OCI-M2 (cell line): ENCODE results near the gene ANKRD22.

Experiments used
- DNase-seq: peaks from one replicate; lab custom pipeline; 2025; ENCODE audit not compliant: unreplicated experiment; lab: John Stamatoyannopoulos, UW

ANKRD22 gene

DNA sequence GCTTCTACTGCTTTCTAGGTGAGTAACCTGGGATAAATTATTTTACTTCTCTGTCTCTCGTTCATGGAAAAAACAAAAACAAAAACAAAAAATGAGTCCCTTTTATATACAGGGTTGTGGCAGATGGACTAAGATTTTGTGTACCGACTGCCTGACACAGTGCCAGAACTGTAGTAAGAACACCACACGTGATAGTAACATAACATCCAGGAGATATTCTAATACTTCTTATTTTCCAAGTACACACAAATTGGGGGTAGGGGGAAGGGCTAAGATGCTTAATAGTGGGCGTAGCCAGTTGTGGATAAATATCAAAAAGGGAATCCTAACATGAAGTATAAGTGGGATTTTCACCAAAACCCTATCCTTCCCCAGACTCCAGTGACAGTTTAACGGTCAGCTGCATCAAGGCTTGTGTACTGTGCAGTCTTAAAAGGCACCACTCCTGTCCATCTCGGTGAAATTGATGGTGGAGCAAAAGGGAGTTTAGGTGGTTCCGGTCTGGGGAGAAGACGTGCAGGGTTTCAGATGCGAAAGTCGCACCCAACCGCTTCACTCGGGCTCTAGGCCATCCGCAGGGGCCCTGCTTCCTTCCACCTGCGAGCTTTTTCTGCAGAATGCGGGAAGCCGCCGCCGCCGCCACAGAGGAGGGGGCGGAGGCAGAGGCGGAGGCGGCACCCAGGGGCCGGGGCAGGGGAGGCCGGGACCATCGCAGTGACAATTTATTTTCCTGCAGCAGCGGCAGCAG, 28.1 kb upstream of the ANKRD22 start, which contains the start of gene STAMBPL1:
STAMBPL1 (plus strand) TSS at position 712 of the 748 bp plus-strand sequence. CDS start 21,464 bp downstream, outside the sequence.
- no peak for DNase-seq

DNA sequence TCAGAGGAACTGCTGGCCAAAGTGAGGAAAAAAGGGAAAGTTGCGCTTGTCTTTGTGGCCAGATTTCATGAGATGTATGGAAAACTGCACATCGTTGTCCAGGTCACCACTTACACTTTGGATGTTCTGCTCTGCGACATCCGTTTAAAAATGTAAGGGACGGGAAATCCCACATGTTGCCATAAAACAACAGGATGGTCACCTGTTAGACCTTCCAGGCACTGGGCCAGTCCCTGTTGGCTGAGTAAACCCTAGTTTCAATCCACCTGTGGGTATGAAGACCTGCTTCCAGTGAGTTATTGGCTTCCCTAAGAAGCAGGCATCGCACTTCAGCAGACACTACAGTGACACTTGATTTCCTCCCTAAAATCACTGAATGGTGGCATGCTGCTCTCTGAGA, 25.7 kb upstream of the ANKRD22 start:
- no peak for DNase-seq

DNA sequence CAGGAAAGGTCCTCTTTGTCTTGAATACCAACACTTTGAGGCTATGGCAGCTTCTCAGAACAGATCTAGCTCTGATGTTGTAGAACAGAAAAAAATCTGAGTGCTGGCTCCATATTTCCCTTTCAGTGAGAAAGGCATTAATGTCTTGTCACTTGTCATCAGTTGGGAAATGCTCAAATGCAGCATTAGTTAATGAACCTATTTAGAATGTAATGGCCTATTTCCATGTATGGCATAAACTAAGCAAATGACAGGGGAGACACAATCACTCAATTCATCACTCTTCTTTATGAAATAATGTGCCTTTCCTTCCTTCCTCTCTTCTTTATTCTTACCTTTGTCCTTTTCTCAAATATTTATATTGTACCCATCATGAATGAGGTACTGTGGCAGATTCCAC, 23.4 kb upstream of the ANKRD22 start:
- DNase-seq: no peak

DNA sequence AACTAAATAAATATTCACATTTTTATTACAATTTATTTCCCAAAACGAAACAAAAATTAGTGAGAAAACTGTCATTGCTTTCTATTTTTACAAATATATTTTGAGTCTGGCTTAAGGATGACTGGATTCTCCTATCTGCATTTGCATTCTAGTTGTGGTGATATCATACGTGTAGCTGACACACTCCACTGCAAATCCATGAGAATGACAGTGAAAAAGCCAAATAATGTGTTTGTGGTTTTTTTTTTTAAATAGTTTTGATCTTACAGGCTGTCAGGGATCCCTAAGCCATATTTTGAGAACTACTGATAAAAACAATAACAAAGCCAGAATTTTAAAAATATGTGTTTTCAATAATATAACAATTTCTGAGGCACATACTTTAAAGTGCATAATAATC, 22.6 kb upstream of the ANKRD22 start:
- no peak for DNase-seq

DNA sequence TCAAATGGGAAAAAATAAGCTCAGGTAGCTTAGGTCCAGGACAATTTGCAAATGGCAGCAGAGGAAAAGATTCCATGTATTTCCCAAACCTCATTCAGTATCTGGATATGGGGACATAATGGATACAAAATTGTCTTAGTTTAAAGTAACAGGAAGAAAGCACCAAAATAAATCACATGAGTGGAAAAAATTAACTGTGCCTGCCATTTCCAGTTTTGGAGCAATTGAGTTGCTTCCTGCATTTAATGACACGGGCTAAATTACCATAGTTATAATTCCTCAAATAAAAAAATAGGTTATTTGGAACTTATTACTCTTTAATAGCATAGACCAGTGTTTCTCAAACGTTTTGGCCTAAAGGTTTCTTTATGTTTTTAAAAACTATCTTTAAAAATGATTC, 22.1 kb upstream of the ANKRD22 start:
- no peak for DNase-seq

DNA sequence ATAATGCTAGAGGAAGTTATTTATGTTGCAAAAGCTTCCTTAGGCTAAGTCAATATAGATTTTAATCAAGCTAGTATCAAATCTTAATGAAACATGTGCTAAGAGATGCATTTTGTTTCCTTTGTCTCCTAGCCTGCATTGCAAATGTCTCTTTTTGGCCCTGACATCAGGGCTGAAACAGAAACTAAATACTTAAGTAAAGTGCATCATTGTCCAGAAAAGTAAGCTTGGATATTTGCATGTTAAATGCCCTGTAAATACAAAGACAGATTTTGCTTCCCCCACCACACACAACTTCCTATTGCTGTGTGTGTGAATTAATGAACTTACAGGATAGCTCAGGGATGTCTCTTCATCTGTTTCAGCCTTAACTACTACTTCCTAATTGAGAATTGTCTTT, 18.4 kb upstream of the ANKRD22 start:
- DNase-seq: no peak

DNA sequence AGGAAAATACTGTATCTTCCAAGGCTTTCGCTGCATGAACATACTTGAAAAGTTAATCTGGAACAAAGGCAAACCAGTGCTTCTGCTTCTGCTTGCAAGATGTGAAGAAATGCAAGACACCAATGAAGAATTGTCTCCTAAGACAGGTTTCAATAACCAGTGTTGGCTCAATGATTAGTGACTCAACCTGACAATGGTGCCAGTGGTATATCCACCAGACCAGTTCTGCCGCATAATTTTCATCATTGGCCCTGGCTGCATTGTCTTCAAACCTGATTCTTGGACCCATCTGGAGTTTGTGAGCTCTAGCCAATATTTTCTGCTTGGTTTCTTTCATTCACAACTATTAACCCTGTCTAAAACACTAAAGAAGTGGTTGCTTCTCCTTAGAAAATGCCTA, 14.8 kb upstream of the ANKRD22 start:
- no peak for DNase-seq

DNA sequence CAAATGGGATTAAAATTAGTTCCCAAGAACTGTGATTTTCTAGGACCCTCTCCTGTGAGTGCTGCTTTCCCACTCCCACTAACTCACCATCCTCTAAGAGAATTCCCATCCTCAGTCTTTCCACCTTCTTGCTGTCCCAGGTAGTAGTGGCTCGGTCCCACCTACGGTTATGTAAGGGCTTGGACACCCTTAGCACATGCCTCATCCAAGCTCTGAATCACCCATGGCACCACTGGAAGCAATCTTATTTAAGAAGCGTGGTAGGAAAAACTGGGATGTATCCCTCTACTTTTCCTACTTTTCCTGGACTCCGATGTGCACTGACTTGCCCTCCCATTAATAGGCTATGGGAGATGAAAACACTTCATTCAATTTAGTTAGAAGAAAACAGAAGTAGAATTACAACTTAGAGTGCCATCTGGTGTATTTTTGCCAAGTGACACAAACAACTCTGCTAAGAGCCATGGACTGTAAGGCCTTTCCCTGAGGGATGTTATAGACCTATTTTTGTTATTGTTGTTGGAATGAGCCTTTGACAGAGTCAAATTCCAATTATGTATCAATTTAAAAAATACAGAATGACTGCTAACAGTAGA, 13.7 kb upstream of the ANKRD22 start:
- no peak for DNase-seq

DNA sequence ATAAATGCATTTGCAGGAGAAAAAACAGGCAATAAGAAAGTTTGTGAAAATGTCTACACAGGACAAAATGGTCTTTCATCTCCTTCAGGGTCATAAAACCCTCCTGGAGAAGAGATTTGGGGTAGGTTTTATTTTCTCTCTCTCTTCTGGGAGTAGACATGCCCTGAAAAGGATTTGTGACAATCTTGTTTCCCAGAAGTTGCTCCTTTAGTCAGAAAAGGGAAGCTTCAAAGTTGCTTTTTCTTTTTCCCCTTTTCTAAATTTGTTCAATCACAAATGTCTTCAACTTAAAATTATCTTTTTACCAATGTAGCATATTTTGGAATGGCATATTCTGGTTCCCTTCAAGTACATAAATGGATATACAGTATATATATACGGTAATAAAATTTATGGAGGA, 9.4 kb upstream of the ANKRD22 start:
- DNase-seq: no peak

DNA sequence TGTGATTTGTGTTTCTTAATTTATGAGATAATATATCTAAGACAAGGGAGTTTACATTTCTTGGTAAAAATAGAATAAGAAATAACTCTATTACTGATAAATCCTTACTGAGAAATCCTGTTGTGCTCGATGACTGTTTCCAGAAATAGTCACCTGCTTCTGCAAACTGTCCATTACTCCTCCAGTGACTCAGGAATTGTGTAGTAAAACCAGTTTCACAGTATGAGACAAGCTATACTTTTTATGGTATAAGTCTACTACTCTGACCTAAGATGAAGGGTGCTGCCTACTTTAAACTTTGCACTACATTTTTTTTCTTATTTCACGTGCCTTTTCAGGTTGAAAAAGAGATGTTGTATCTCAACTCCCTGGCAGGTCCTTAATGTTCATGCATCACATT, 6.8 kb upstream of the ANKRD22 start:
- DNase-seq: no peak

DNA sequence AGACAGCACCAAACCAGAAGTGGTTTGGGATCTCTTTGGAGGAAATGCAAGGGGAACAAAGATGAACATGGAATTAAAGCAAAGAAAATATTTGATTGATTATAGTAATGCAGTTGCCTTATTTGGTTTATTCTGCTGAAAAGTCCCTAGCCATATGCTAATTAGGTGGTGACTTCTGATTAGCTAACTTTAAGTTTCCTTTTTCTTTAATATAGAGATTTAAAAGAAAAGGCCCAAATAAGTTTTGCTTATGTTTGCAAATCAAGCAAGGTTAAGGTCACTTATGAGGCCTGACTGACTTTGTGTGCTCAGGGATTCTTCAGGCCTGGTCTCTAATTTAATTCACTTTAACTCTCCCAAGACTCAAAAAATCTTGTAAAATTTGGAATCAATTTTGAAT, 6.2 kb upstream of the ANKRD22 start:
- DNase-seq: no peak

DNA sequence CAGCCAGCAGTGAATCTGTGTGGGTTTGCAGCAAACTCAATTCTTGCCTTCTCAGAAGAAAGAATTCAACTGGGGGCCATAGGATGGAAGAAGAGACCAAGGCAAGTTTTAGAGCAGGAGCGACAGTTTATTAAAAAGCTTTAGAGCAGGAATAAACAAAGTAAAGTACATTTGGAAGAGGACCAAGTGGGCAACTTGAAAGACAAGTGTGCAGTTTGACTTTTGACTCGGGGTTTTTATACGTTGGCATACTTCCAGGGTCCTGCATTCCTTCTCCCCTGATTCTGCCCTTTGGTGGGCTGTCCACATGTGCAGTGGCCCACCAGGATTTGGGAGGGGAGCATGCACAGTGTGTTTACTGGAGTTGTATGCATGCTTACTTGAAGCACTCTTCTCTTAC, 3.0 kb upstream of the ANKRD22 start:
- no peak for DNase-seq

DNA sequence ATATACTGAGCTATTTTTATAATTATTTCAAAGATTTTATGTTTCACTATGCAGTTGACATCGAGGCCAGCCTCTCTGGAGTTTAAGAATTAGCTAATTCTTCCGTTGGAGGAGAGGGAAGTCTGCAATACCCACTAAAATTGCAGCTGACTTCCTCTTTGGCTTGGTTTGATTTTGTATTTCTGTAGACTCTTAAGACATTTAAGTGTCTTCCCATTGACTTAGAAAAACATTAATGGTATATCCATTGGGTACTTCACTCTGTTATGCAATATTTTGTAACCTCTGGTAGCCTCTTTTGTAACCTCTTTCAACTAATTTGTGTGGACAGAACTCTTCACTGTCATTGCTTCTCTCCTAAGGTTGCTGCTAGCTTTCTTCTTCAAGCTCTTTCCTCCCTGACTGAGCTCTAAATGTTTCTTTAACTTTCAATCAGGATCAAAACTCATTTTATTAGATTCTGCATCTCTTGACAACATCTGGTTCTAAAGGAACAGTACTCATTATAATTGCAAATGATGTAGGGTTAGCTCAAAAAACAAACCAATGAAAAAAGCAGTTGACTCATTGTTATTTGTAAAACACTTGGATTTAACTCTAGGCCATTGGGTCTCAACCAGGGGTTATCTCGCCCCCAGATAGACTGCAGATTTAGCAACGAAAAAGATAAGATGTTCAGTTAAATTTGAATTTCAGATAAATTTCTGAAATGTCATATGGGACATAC, 1.7 kb upstream of the ANKRD22 start:
- no peak for DNase-seq

DNA sequence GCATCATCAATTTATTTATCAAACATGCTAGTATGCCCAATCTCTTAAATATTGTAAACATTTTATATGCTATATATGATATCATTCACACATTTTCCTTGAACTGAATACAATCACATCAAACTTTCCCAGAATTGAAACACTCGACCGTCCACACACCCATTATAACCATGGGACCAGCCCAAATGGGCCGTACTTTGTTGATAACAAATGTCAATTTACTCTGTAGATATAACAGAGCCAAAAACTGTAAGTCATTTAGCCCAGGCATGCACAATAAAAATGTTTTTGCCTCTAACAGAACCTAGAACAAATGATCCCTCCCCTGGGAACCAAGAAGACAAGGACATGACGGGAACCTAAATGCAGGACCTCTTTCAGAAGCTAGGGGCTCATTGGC, 683 bp upstream of the ANKRD22 start:
- no peak for DNase-seq

DNA sequence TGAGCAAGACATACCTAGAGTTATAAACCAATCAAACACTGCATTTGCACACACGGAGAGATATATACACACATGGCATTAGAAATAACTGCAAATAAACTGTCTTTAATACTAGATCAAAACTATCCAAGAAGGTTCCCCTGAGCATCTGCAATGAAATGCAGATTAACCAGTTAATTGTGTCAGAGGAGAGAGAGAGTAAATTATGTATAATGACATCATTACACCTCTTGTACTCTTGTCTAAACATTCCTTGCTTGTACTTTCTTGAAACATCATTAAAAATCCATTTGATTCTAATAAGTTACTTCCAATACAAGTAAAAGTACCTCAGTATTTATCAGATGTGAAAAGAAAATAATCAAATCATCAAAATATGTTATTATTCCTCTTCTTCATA, 932 bp downstream of the ANKRD22 start:
- no peak for DNase-seq

DNA sequence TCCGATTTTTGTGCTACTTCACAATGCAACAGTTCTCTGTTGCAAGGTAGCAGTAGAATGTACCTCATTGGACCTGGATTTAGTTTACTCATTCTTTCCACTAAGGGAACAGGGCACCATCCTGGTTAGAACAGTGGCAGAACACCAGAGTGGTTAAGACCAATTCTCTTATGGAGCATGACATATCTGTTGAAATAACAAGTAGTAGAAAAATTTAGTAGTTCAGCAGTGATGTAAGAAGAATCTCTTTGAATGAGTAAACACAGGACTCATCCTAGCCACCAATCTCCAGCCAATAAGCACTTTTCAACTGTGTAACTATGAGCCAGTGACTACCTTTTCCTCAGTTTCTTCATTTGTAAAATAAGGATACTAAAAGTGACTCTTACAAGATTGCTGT, 2.4 kb downstream of the ANKRD22 start:
- no peak for DNase-seq

DNA sequence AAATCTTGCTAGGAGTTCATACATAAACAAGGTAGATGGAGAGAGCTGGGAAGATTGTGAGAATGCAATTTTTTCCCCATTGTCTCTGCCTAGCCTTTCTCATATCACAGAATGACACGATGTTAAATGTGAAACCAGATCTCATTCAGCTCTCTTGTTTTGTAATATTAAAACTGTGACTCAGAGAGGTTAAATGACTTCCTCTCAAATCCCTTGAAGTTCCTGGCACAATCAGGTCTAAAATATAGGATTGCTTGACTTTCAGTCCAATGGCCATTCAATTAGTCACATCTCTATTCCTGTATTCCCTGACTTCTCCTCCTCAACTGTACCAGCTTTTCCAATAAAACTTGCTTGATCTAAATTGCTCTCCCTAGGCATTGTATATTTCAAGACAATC, 3.1 kb downstream of the ANKRD22 start:
- no peak for DNase-seq

DNA sequence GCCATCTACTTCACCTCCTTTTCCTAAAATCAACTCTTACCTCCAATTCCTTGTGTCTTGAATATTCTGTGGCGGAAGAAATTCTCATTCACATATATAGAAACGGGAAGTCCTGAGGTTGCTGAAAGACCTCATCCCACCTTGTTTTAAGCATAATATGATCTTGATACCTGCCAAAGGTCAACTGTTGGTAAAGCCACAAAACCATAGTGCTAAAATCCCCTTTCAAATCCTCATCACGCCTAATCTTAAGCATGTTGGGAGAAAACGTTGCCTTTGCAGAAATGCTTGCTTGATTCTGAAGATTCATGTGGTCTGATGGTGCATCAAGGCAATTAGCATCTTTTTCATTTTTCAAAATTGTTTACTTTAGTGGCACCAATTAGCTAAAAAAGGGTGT, 8.5 kb downstream of the ANKRD22 start:
- no peak for DNase-seq

DNA sequence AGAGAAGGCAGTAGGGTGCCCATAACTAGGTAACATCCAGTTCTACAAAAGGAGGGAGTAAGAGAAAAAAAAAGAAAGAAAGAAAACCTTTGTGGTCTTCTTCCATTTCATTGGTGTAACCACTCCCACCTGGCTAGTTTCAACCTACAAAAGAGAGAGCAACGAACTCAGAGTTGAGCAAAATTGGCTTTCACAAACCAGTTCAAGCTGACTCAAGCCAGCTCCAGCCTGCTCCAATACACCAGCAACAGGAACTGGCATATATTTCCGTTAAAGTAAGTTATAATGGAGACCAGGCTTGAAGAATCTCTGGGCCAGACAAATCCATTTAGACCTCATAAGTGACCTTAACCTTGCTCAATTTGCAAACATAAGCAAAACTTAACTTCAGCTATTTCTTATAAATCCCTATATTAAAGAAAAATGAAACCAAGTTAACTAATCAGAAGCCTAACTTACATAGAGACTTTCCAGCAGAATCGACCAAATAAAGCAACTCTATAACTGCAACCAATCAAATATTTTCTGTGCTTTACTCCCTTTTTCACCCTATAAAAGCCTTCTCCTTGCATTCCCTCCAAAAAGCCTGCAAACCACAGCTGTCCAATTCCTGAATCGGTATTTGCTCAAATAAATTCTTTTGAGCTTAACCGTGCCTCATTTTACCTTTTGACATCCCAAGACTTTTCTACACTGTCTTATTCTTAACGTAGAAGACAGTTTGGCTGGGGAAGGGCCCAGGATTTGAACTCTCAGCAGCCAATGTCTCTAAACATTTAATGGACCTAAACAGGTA, 10.1 kb downstream of the ANKRD22 start:
- DNase-seq: no peak

DNA sequence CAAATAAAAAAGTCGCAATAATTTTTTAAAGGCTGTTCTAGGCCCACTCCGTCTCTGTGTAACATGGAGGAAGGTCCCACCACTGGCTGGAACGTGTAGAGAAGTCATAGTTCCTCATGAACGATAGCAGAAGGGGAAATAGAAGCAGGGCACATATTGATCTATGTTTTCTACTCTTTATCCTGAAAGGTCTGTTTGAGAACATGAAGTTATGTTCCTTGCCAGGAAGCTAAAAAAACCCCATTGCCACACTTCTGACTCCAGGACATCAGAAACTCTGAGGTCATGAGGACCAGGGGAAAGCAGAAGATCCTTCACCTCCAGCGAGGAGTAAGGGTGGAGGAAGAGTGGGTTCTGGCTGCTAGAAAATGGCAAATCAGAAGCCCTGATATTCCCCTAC, 10.8 kb downstream of the ANKRD22 start:
- DNase-seq: no peak

DNA sequence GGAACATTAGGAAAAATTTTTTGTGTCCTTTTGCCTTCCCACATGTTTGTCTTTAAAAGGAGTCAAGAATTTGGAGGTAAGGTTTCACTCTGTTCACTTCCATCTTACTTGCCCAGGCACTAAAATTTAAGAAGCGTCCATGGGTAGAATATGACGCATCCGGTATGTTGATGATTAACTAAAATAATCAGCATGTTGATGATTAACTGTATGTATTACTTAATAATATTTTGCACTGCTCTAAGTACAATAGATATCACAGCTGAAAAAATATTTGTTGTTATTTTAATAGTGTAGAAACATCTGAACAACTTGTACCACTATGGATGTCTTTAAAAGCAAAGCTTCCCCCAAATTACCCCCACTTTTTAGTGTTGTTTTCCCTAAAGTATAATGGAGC, 11.5 kb downstream of the ANKRD22 start:
- no peak for DNase-seq
